Muscle layer of duodenum (tissue), 2 donors: ENCODE results near the gene MYL5.
"Not testable (repeated sequence)": the region's sequence is repeated elsewhere in the genome, so short reads cannot be mapped to it uniquely, and the experiment has no call there.

Experiments
- H3K27ac ChIP-seq: one replicate; pipeline ENCODE4 v1.7.0; 2013; ENCODE audit warnings: mild to moderate bottlenecking, low read length
- H3K27me3 ChIP-seq: one replicate; pipeline ENCODE4 v1.7.0; 2013; ENCODE audit warnings: low read depth, mild to moderate bottlenecking, control low read depth, low read length
- H3K36me3 ChIP-seq, 2 donors: one replicate each; pipeline ENCODE4 v1.7.0; 2013; ENCODE audit warnings: low read length in 2 of 2, control low read depth in 1 of 2, mild to moderate bottlenecking in 1 of 2; ENCODE audit not compliant: insufficient read depth in 2 of 2, control insufficient read depth in 1 of 2
- H3K4me1 ChIP-seq, 2 donors: one replicate each; pipeline ENCODE4 v1.7.0; 2013; ENCODE audit warnings: low read length in 2 of 2, mild to moderate bottlenecking in 2 of 2, control low read depth in 1 of 2, moderate library complexity in 1 of 2; ENCODE audit not compliant: insufficient read depth in 2 of 2, control insufficient read depth in 1 of 2
- H3K4me3 ChIP-seq, 2 donors: one replicate each; pipeline ENCODE4 v1.7.0; 2013; ENCODE audit warnings: low read length in 2 of 2, low read depth in 1 of 2, mild to moderate bottlenecking in 1 of 2
- H3K9me3 ChIP-seq, 2 donors: one replicate each; pipeline ENCODE4 v1.7.0; 2013; ENCODE audit warnings: low read length in 2 of 2, control low read depth in 1 of 2, mild to moderate bottlenecking in 1 of 2; ENCODE audit not compliant: control insufficient read depth in 1 of 2
- donor health status: healthy.

The MYL5 gene

GRCh38 chr4:642366-642765 is 32.0 kb upstream of the MYL5 start:
- not testable (repeated sequence) for H3K27me3 ChIP-seq

GRCh38 chr4:646460-646859 is 27.9 kb upstream of the MYL5 start:
- H3K27me3 ChIP-seq = no peaks in the 10 kb centered on the region
- H3K36me3 ChIP-seq = no peaks in the 10 kb centered on the region
- no peaks in the 10 kb centered on the region for H3K4me1 ChIP-seq
- H3K4me3 ChIP-seq = no peak overlapping the region
- peaks cover 0 to 5% of the 10 kb centered on the region in 2 donors for H3K9me3 ChIP-seq
- H3K27ac ChIP-seq = no peak overlapping the region

More at GRCh38 chr4:642366-642765, 32.0 kb upstream of the MYL5 start:
- H3K9me3 ChIP-seq, H3K4me3 ChIP-seq, H3K36me3 ChIP-seq, H3K27ac ChIP-seq, H3K4me1 ChIP-seq: not testable (repeated sequence)

GRCh38 chr4:647481-647880 is 26.9 kb upstream of the MYL5 start:
- Histone ChIP-seq H3K4me1 (no peaks in the 10 kb centered on the region), H3K4me3 (no peak overlapping the region), H3K9me3 (no peaks in the 10 kb centered on the region), H3K27ac (no peak overlapping the region), H3K27me3 (no peaks in the 10 kb centered on the region), H3K36me3 (no peaks in the 10 kb centered on the region)

- no peak overlapping the region for H3K27ac ChIP-seq
Measured at GRCh38 chr4:648579-649292, 25.6 kb upstream of the MYL5 start.

GRCh38 chr4:649293-649625 is 25.1 kb upstream of the MYL5 start:
- Histone ChIP-seq H3K9me3 (no peaks in the 10 kb centered on the region), H3K4me3 (no peak overlapping the region), H3K27ac (no peak overlapping the region), H3K36me3 (no peaks in the 10 kb centered on the region), H3K4me1 (no peaks in the 10 kb centered on the region), H3K27me3 (no peaks in the 10 kb centered on the region)

More at GRCh38 chr4:648579-649292, 25.6 kb upstream of the MYL5 start:
- Histone ChIP-seq H3K27me3 (no peaks in the 10 kb centered on the region), H3K9me3 (no peaks in the 10 kb centered on the region), H3K4me3 (no peak overlapping the region), H3K36me3 (no peaks in the 10 kb centered on the region), H3K4me1 (no peaks in the 10 kb centered on the region)

- H3K27ac ChIP-seq = no peak overlapping the region
- no peaks in the 10 kb centered on the region for H3K27me3 ChIP-seq
- H3K36me3 ChIP-seq = no peaks in the 10 kb centered on the region
- H3K4me3 ChIP-seq = no peak overlapping the region
- no peaks in the 10 kb centered on the region for H3K9me3 ChIP-seq
- H3K4me1 ChIP-seq = no peaks in the 10 kb centered on the region
Measured at GRCh38 chr4:649751-650310, 24.5 kb upstream of the MYL5 start.

- Histone ChIP-seq H3K9me3 (no peaks in the 10 kb centered on the region), H3K4me1 (no peaks in the 10 kb centered on the region), H3K27ac (no peak overlapping the region), H3K27me3 (no peaks in the 10 kb centered on the region), H3K36me3 (no peaks in the 10 kb centered on the region), H3K4me3 (no peak overlapping the region)
Measured at GRCh38 chr4:650461-650860, 23.9 kb upstream of the MYL5 start.

- Histone ChIP-seq H3K27ac (no peak overlapping the region), H3K4me3 (no peak overlapping the region), H3K27me3 (no peaks in the 10 kb centered on the region), H3K36me3 (no peaks in the 10 kb centered on the region), H3K4me1 (no peaks in the 10 kb centered on the region), H3K9me3 (no peaks in the 10 kb centered on the region)
Measured at GRCh38 chr4:650951-651883, 23.1 kb upstream of the MYL5 start.

GRCh38 chr4:651884-652642 is 22.3 kb upstream of the MYL5 start:
- Histone ChIP-seq H3K9me3 (no peaks in the 10 kb centered on the region), H3K4me1 (no peaks in the 10 kb centered on the region), H3K4me3 (no peak overlapping the region), H3K27ac (no peak overlapping the region), H3K27me3 (no peaks in the 10 kb centered on the region), H3K36me3 (no peaks in the 10 kb centered on the region)

GRCh38 chr4:653080-653821 is 21.1 kb upstream of the MYL5 start:
- H3K27ac ChIP-seq = no peak overlapping the region
- no peaks in the 10 kb centered on the region for H3K4me1 ChIP-seq
- no peaks in the 10 kb centered on the region for H3K9me3 ChIP-seq
- no peak overlapping the region for H3K4me3 ChIP-seq
- no peaks in the 10 kb centered on the region for H3K36me3 ChIP-seq
- no peaks in the 10 kb centered on the region for H3K27me3 ChIP-seq
